Measurements from ENCODE around the gene GOLGA7B. TPM values are rescaled to one million over a fixed set of nuclear protein-coding genes. Genes with fewer than 3 reads are reported as not detected.

GOLGA7B gene
- total and polyA plus RNA-seq, 2 donors (not counting 1 experiment from before 2014, with no cell fraction given): 0.01 TPM; not detected in 1

GRCh38 chr10:97854743-97855142, 5.1 kb downstream of the GOLGA7B start:
- Histone ChIP-seq H3K4me3 (ENCODE audit: control extremely low read depth in 1 of 5, extremely low read depth in 1 of 5, insufficient read depth in 1 of 5, low read depth in 2 of 5, low read length in 4 of 5) (no peak overlapping the region), H3K9me3 (ENCODE audit: control extremely low read depth in 1 of 3, control insufficient read depth in 2 of 3, insufficient read depth in 1 of 3, low read length in 2 of 3) (peaks cover 0 to 3% (median 0%) of the 10 kb centered on the region in 3 donors), H4K20me1 (ENCODE audit: control insufficient read depth, insufficient read depth, low read length, poor library complexity, severe bottlenecking) (no peaks in the 10 kb centered on the region), H2AFZ (ENCODE audit: insufficient read depth, low read depth, low read length, poor library complexity, severe bottlenecking) (no peak overlapping the region), H3K27me3 (replicated peaks in 1 of 4; ENCODE audit: control extremely low read depth in 1 of 4, control insufficient read depth in 3 of 4, insufficient read depth in 4 of 4, low read length in 3 of 4) (peaks cover 0 to 31% (median 15%) of the 10 kb centered on the region in 4 experiments), H3K79me2 (ENCODE audit: control insufficient read depth, insufficient read depth, low read length) (no peaks in the 10 kb centered on the region), H3K9ac (ENCODE audit: low read length) (no peak overlapping the region), H3K27ac (ENCODE audit: low read length in 2 of 2) (no peak overlapping the region), H3K36me3 (replicated peaks in 1 of 2; ENCODE audit: control extremely low read depth in 1 of 2, control insufficient read depth in 1 of 2, extremely low read depth in 1 of 2, insufficient read depth in 2 of 2, low read length in 1 of 2) (no peaks in the 10 kb centered on the region), H3K4me2 (replicated peaks; ENCODE audit: low read depth, low read length, poor library complexity, severe bottlenecking) (no peak overlapping the region), H3K4me1 (ENCODE audit: control insufficient read depth in 2 of 2, insufficient read depth in 2 of 2, low read length in 2 of 2) (peaks cover 9 to 21% of the 10 kb centered on the region in 2 donors)
- no CpG with 5 or more reads among the region's 3 CpGs for WGBS (ENCODE audit: insufficient coverage)
- Mint-ChIP-seq H3K27me3 (peaks cover 43% of the 10 kb centered on the region), H3K4me3 (no peak overlapping the region), H3K9me3 (ENCODE audit: insufficient read depth) (no peaks in the 10 kb centered on the region), H3K27ac (no peak overlapping the region), H3K4me1 (peaks cover 5% of the 10 kb centered on the region)
- ChIA-PET POLR2A (no interaction called here), CTCF (no interaction called here)
- DNase-seq: no peak
- intact Hi-C loops (cut with micrococcal nuclease): no loop called here
- TF ChIP-seq, protein P1, sequence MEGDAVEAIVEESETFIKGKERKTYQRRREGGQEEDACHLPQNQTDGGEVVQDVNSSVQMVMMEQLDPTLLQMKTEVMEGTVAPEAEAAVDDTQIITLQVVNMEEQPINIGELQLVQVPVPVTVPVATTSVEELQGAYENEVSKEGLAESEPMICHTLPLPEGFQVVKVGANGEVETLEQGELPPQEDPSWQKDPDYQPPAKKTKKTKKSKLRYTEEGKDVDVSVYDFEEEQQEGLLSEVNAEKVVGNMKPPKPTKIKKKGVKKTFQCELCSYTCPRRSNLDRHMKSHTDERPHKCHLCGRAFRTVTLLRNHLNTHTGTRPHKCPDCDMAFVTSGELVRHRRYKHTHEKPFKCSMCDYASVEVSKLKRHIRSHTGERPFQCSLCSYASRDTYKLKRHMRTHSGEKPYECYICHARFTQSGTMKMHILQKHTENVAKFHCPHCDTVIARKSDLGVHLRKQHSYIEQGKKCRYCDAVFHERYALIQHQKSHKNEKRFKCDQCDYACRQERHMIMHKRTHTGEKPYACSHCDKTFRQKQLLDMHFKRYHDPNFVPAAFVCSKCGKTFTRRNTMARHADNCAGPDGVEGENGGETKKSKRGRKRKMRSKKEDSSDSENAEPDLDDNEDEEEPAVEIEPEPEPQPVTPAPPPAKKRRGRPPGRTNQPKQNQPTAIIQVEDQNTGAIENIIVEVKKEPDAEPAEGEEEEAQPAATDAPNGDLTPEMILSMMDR (IDR thresholded peaks at IDR 0.05): no peak
- TF ChIP-seq EZH2 (IDR thresholded peaks at IDR 0.05; ENCODE audit: borderline replicate concordance, insufficient read depth, low read depth, low read length, poor library complexity, severe bottlenecking): no peak
- ATAC-seq (ENCODE audit: low read depth): no peak

DNA sequence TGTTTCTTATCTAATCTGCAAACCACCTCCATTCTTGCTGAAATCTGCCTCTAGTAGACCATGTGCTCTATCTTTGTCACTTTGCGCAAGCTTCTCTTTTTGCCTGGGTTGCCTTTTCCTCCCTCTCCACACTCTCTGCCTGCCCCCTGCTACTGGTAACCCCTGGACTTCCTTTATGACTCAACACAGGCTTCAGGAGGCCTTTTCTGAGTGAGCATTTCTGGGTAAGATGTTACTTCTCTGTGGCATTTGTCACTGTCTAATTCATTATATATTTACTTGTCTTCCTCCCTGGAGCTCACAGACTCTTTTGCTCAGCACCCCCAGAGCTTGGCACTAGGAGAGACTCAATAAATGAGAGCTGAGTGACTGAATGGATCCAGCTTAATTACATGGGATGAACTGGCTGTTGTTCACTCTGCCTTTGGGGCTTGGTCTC, 8.4 kb downstream of the GOLGA7B start:
- Histone ChIP-seq H3K4me2 (replicated peaks; ENCODE audit: low read depth, low read length, poor library complexity, severe bottlenecking) (no peak overlapping the region), H3K36me3 (replicated peaks in 1 of 2; ENCODE audit: control extremely low read depth in 1 of 2, control insufficient read depth in 1 of 2, extremely low read depth in 1 of 2, insufficient read depth in 2 of 2, low read length in 1 of 2) (no peaks in the 10 kb centered on the region), H4K20me1 (ENCODE audit: control insufficient read depth, insufficient read depth, low read length, poor library complexity, severe bottlenecking) (no peaks in the 10 kb centered on the region), H3K9me3 (ENCODE audit: control extremely low read depth in 1 of 3, control insufficient read depth in 2 of 3, insufficient read depth in 1 of 3, low read length in 2 of 3) (no peaks in the 10 kb centered on the region), H3K9ac (ENCODE audit: low read length) (no peak overlapping the region), H3K4me1 (ENCODE audit: control insufficient read depth in 2 of 2, insufficient read depth in 2 of 2, low read length in 2 of 2) (no peaks in the 10 kb centered on the region), H3K79me2 (ENCODE audit: control insufficient read depth, insufficient read depth, low read length) (no peaks in the 10 kb centered on the region), H3K4me3 (ENCODE audit: control extremely low read depth in 1 of 5, extremely low read depth in 1 of 5, insufficient read depth in 1 of 5, low read depth in 2 of 5, low read length in 4 of 5) (no peak overlapping the region), H3K27me3 (replicated peaks in 1 of 4; ENCODE audit: control extremely low read depth in 1 of 4, control insufficient read depth in 3 of 4, insufficient read depth in 4 of 4, low read length in 3 of 4) (peaks cover 0 to 4% (median 0%) of the 10 kb centered on the region in 4 experiments), H3K27ac (ENCODE audit: low read length in 2 of 2) (no peak overlapping the region), H2AFZ (ENCODE audit: insufficient read depth, low read depth, low read length, poor library complexity, severe bottlenecking) (no peak overlapping the region)
- WGBS (ENCODE audit: insufficient coverage): 33% methylated on average over 1 of the region's 1 CpG
- intact Hi-C loops (cut with micrococcal nuclease): no loop called here
- ChIA-PET POLR2A (no interaction called here), CTCF (no interaction called here)
- DNase-seq: no peak
- Mint-ChIP-seq H3K27ac (no peak overlapping the region), H3K27me3 (peaks cover 42% of the 10 kb centered on the region), H3K9me3 (ENCODE audit: insufficient read depth) (no peaks in the 10 kb centered on the region), H3K4me1 (no peaks in the 10 kb centered on the region), H3K4me3 (no peak overlapping the region)
- TF ChIP-seq EZH2 (IDR thresholded peaks at IDR 0.05; ENCODE audit: borderline replicate concordance, insufficient read depth, low read depth, low read length, poor library complexity, severe bottlenecking): no peak
- TF ChIP-seq, protein P1 (IDR thresholded peaks at IDR 0.05): no peak
- ATAC-seq (ENCODE audit: low read depth): no peak

Measured in B cell (primary cell).